SK-N-MC (cell line): Measurements from ENCODE around the gene CHST15.

ENCODE experiments used
- EZH2 ChIP-seq: fragments of 200-600 bp; sonication (generic); IDR thresholded peaks from one replicate; pipeline ENCODE4 v1.6.1; 2017; ENCODE audit warnings: antibody characterized with exemption
- POLR2AphosphoS5 ChIP-seq: IDR thresholded peaks from 2 replicates; pipeline ENCODE4 v1.6.1; 2012; ENCODE audit warnings: mild to moderate bottlenecking, low read depth, low read length, borderline replicate concordance

GRCh38 chr10:124075231-124075955 is 18.0 kb downstream of the CHST15 start:
- TF ChIP-seq EZH2 (no peak), POLR2AphosphoS5 (no peak)
